NCI-H69 (cell line): ENCODE results near the gene IFT43.
"Not testable (repeated sequence)": the region's sequence is repeated elsewhere in the genome, so short reads cannot be mapped to it uniquely, and the experiment has no call there.

Experiments
- DNase-seq: peaks from one replicate; lab custom pipeline; 2025; lab: John Stamatoyannopoulos, UW

The IFT43 gene

GRCh38 chr14:75980856-75981255, 4.7 kb upstream of the IFT43 start:
- peak; percentile 36 for DNase-seq

DNA sequence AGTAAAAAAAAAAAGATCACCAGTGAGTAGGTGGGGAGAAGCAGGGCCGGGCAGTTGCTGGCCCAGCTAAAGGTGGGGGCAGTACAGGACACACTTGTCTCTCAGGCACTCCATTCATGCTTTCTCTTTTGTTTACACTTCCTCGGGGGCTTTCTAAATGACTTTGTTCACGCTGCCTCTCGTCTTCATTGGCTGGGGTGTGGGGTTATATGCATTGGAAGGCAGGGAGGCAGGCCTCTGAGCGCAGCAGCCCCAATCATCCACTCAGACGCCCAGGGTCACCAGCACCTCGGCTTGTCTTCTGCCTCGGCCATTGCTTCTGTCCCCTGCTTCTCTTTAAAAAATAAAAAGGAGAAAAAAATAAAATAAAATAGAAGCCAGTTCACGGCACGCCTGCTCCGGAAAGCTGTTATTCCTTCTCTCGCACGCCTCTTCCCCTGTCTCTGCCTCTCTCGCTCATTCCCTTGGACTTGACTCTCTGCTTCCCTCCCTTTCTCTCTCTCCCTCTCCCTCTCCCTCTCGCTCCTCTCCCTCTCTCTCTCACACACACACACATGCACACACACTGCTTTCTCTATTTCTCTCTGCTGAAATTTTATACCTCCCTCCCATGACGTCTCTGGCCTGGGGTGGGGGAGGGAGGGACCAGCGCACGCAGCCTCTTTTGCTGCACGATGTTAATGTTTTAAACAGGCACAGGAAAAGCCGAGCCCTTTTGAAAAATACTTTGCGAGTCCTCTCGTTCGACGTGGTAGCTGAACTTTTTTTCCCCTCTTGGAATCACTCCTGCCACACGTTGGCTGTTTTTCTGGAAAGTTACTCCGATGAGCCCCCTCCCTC, 3.9 kb upstream of the IFT43 start, which contains the start of gene TGFB3:
TGFB3 (minus strand) TSS at position 570 of the 840 bp plus-strand sequence. CDS start 1,102 bp downstream, outside the sequence.
- peak; percentile 90 for DNase-seq

- DNase-seq = peak; percentile 90
Observed at GRCh38 chr14:75982266-75983018, 3.1 kb upstream of the IFT43 start.

- no peak for DNase-seq
Observed at GRCh38 chr14:75983019-75983358, 2.6 kb upstream of the IFT43 start.

DNA sequence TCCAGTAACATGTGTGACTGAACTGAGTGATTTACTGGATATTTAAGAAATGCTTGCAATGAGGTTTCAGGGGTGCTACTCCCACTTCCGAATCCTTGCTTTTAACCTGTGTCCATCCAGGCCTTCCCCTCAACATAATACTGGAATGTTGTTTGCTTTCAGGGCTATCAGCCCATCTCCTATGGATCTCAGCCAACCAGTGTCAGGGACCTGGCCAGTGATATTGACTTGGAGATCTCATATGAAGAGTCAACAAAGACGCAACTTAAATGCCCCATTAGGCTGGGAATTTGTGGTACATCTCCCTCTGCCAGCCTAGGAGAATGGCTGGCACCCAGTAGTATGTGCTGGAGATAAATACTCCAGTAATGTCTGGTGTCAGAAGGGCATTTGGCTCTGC, 889 bp upstream of the IFT43 start:
- DNase-seq = peak; percentile 41

- no peak for DNase-seq
Observed at GRCh38 chr14:75986439-75986765, 839 bp downstream of the IFT43 start.

DNA sequence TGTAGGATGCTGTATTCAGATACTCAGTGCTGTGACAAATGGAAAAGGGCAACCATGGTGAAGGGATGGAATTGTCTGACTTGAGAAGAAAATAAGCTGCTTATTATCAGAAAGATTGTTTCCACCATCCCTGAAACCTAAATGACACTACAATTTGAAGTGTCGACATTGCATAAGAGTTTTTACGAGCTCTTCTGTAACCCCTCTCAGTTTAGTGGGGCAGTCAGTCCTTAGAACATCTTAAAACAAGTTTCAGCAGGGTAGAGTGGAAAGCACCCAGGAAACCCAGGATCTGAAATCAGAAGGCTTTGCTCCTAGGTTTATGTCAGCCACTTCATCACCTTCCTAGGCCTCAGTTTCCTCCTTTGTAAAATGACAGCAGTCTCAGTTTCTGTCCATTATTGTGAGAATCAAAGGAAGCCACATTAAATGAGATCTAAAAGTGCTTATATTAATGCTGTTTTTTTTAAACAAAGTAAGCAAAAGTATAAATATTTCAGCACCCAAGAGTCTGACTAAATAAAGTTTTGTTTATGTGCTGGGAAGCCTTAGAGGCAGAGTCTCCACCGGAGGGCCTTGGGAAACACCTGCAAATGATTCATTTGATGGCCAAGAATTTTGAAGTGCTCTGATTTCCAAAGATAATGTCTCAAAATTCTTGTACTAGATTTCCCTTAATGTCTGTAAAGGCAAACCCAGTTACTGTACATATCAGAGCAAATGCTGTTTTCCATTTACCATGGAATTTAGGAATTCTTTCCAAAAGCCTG, 1.8 kb downstream of the IFT43 start:
- no peak for DNase-seq

DNA sequence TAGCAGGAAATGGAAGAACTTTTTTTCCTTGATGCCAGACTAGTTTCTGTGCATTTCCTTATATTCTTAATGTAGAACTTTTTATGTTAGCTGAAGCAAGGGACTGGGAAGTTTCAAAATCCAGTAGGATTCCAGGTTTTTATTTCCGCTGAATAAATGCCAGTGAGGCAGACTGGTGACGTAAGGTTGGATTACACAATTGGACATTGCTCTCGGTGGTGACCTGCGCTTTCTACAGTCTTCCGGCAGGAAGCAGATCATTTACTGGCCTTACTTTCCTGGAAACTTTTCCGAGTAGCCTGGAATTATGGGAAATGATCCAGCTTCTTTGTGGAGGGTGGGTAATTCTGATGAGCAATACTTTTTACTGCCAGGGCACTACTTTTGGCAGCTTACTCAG, 3.6 kb downstream of the IFT43 start:
- no peak for DNase-seq

GRCh38 chr14:75990297-75990696, 4.7 kb downstream of the IFT43 start:
- no peak for DNase-seq

- DNase-seq = no peak
Observed at GRCh38 chr14:75991753-75992152, 6.2 kb downstream of the IFT43 start.

GRCh38 chr14:75993567-75994041, 8.0 kb downstream of the IFT43 start:
- DNase-seq = no peak

GRCh38 chr14:75995372-75996041, 9.9 kb downstream of the IFT43 start:
- no peak for DNase-seq

GRCh38 chr14:75996488-75996887, 10.9 kb downstream of the IFT43 start:
- no peak for DNase-seq

GRCh38 chr14:75999511-76000190, 14.1 kb downstream of the IFT43 start:
- DNase-seq = no peak

- no peak for DNase-seq
Observed at GRCh38 chr14:76002383-76002782, 16.8 kb downstream of the IFT43 start.

DNA sequence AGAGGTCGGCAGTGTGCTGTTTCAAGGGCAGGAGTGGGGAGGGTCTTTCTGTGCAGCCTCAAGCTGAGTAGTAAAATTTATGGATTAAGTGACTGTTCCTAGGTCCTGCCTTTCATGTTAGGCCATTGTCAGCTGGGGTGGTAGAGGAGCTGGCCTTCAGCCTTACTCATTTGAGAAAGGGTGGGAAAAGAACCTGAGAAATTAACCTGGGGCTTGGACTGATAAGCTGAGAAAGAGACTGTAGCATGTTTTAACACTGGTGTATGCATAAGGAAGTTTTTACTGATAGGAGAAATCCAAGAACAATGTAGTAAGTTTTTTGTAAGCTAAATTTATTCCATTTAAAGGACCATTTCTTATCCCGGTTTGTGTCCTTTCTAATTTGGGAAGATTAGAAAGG, 20.7 kb downstream of the IFT43 start:
- DNase-seq = no peak

GRCh38 chr14:76007379-76007778, 21.8 kb downstream of the IFT43 start:
- no peak for DNase-seq

- DNase-seq = no peak
Observed at GRCh38 chr14:76007852-76008251, 22.3 kb downstream of the IFT43 start.

DNA sequence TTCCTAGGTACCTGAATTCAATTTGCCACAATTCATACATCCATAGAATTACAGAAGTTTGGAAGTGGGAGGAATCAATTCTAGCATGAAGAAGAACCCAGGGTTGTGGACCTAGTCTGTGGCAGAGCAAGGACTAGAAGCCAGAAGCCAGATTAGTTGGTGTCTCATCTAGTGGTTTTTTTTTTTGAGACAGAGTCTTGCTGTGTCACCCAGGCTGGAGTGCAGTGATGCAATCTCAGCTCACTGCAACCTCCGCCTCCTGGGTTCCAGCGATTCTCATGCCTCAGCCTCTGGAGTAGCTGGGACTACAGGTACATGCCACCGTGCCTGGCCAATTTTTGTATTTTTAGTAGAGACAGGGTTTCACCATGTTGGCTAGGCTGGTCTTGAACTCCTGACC, 24.1 kb downstream of the IFT43 start:
- DNase-seq = not testable (repeated sequence)

- DNase-seq = no peak
Observed at GRCh38 chr14:76011930-76012329, 26.4 kb downstream of the IFT43 start.

- no peak for DNase-seq
Observed at GRCh38 chr14:76012354-76012753, 26.8 kb downstream of the IFT43 start.
